ENCODE data around the gene PPP2R5E. TPM values are rescaled to one million over a fixed set of nuclear protein-coding genes. Genes with fewer than 3 reads are reported as not detected.

PPP2R5E gene
- total and polyA plus RNA-seq, 2 donors (not counting 3 experiments of a cell fraction or from before 2014, with no cell fraction given) = 4.9 to 52.5 TPM

DNA sequence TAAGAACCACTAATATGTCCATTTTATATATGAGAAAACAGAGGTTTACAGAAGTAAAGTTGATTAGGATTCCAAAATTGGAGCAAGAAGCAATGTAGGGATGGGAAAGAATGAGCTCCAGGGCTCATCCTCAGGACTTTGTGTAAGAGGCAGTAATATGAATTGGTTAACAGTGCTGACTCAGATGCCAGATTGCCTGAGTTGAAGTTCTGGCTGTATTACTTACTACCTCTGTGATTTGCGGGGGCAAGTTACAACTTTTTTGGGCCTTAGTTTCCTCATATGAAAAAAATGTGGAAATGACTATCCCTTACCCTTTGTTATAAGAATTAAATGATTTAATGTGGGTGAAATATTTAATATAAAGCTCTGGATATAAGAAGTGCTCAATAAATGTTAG lies 35.1 kb upstream of the PPP2R5E start:
- H3K9me1 ChIP-seq (replicated peaks; ENCODE audit: control insufficient read depth, extremely low read depth, insufficient read depth, low read length) = no peaks in the 10 kb centered on the region
- DNase-seq (ENCODE audit: low read depth, low spot score) (no peak), FAIRE-seq (no peak)
- H2AFZ ChIP-seq (ENCODE audit: low read depth, low read length) = no peak overlapping the region
- H3K27ac ChIP-seq (ENCODE audit: insufficient read depth, low read depth, low read length) = no peak overlapping the region
- dilution Hi-C loops (cut with MboI; ENCODE audit: extremely low pct_ligation_motif_present, low sequenced_read_pairs) (no loop called here), intact Hi-C loops (cut with micrococcal nuclease) (no loop called here)
- no peaks in the 10 kb centered on the region for H3K79me2 ChIP-seq (ENCODE audit: control insufficient read depth, insufficient read depth, low read length)
- no peaks in the 10 kb centered on the region for H3K27me3 ChIP-seq (ENCODE audit: control insufficient read depth in 2 of 2, insufficient read depth in 2 of 2, low read length in 2 of 2)
- no peak overlapping the region for H3K9ac ChIP-seq (replicated peaks; ENCODE audit: extremely low read depth, insufficient read depth, low read length)
- H3K36me3 ChIP-seq (ENCODE audit: control insufficient read depth in 2 of 2, extremely low read depth in 1 of 2, insufficient read depth in 2 of 2, low read length in 2 of 2) = no peaks in the 10 kb centered on the region
- TF ChIP-seq POLR2A (IDR thresholded peaks at IDR 0.05; ENCODE audit: low read depth, low read length) (no peak), FOS (IDR thresholded peaks at IDR 0.05; ENCODE audit: borderline replicate concordance, insufficient read depth, low read length) (no peak), JUN (IDR thresholded peaks at IDR 0.05; ENCODE audit: borderline replicate concordance, insufficient read depth, insufficient read length, low read depth) (no peak)
- ChIA-PET CTCF (no interaction called here), POLR2A (no interaction called here)
- peaks cover 5% of the 10 kb centered on the region for H3K4me1 ChIP-seq (ENCODE audit: control insufficient read depth, extremely low read depth, insufficient read depth, low read length)
- H4K20me1 ChIP-seq (replicated peaks; ENCODE audit: control insufficient read depth, extremely low read depth, insufficient read depth, low read length) = no peaks in the 10 kb centered on the region
- H3K9me3 ChIP-seq (replicated peaks; ENCODE audit: control insufficient read depth, insufficient read depth, low read length) = no peaks in the 10 kb centered on the region
- no peak overlapping the region for H3K4me2 ChIP-seq (ENCODE audit: insufficient read depth, low read length)
- BruUV-seq (replicated peaks) = no TSS peak
- H3K4me3 ChIP-seq (replicated peaks in 1 of 3; ENCODE audit: insufficient read depth in 1 of 3, low read depth in 1 of 3, low read length in 3 of 3) = no peak overlapping the region

- intact Hi-C loops (cut with micrococcal nuclease) = no loop called here
- CTCF ChIA-PET = interaction anchor here (0.7 to 1.3 kb wide), 10 partner anchors 9 to 730 kb away, joined by 3 to 10 read pairs (median 4); partner anchors contain the start of gene PPP2R5E
- H4K20me1 ChIP-seq (replicated peaks; ENCODE audit: control insufficient read depth, extremely low read depth, insufficient read depth, low read length) = no peaks in the 10 kb centered on the region
- H3K27me3 ChIP-seq (ENCODE audit: control insufficient read depth in 2 of 2, insufficient read depth in 2 of 2, low read length in 2 of 2) = no peaks in the 10 kb centered on the region
- no peak overlapping the region for H3K9ac ChIP-seq (replicated peaks; ENCODE audit: extremely low read depth, insufficient read depth, low read length)
- H3K4me1 ChIP-seq (ENCODE audit: control insufficient read depth, extremely low read depth, insufficient read depth, low read length) = peaks cover 8% of the 10 kb centered on the region
- no TSS peak for BruUV-seq (replicated peaks)
- no peak overlapping the region for H3K4me3 ChIP-seq (replicated peaks in 1 of 3; ENCODE audit: insufficient read depth in 1 of 3, low read depth in 1 of 3, low read length in 3 of 3)
- H3K9me1 ChIP-seq (replicated peaks; ENCODE audit: control insufficient read depth, extremely low read depth, insufficient read depth, low read length) = no peaks in the 10 kb centered on the region
- dilution Hi-C loops (cut with MboI; ENCODE audit: extremely low pct_ligation_motif_present, low sequenced_read_pairs) = no loop called here
- H3K4me2 ChIP-seq (ENCODE audit: insufficient read depth, low read length) = peak overlapping the region; percentile 8
- POLR2A ChIA-PET = interaction anchor here (0.6 to 0.9 kb wide), 2 partner anchors 30 to 601 kb away, joined by 3 to 5 read pairs; partner anchors contain the start of gene PPP2R5E
- FAIRE-seq = peak; percentile 92
- DNase-seq (ENCODE audit: low read depth, low spot score) = peak; percentile 82
- TF ChIP-seq MYC (IDR thresholded peaks at IDR 0.05; ENCODE audit: low read depth, low read length) (no peak), CTCF (IDR thresholded peaks at IDR 0.05; ENCODE audit: extremely low read depth in 1 of 2, insufficient read depth in 1 of 2, low read depth in 1 of 2, low read length in 2 of 2) (no peak), FOS (IDR thresholded peaks at IDR 0.05; ENCODE audit: borderline replicate concordance, insufficient read depth, low read length) (peak; percentile 63), POLR2A (IDR thresholded peaks at IDR 0.05; ENCODE audit: low read depth, low read length) (peak; percentile 24), JUN (IDR thresholded peaks at IDR 0.05; ENCODE audit: borderline replicate concordance, insufficient read depth, insufficient read length, low read depth) (peak; percentile 66)
- H2AFZ ChIP-seq (ENCODE audit: low read depth, low read length) = peak overlapping the region; percentile 48
- no peaks in the 10 kb centered on the region for H3K36me3 ChIP-seq (ENCODE audit: control insufficient read depth in 2 of 2, extremely low read depth in 1 of 2, insufficient read depth in 2 of 2, low read length in 2 of 2)
- H3K79me2 ChIP-seq (ENCODE audit: control insufficient read depth, insufficient read depth, low read length) = no peaks in the 10 kb centered on the region
- no peaks in the 10 kb centered on the region for H3K9me3 ChIP-seq (replicated peaks; ENCODE audit: control insufficient read depth, insufficient read depth, low read length)
- H3K27ac ChIP-seq (ENCODE audit: insufficient read depth, low read depth, low read length) = no peak overlapping the region
Observed at GRCh38 chr14:63573581-63573980, 30.4 kb upstream of the PPP2R5E start.

Measured in endothelial cell of umbilical vein (primary cell).